Measurements from ENCODE around the gene SVIL. TPM values are rescaled to one million over a fixed set of nuclear protein-coding genes. Genes with fewer than 3 reads are reported as not detected.
"Not testable (repeated sequence)": the region's sequence is repeated elsewhere in the genome, so short reads cannot be mapped to it uniquely, and the experiment has no call there.

The SVIL gene
- total RNA-seq, 1 donor from 2014 or later = 258 TPM

- H3K4me1 Mint-ChIP-seq (ENCODE audit: unreplicated experiment) = peaks cover 32% of the 10 kb centered on the region
- no peaks in the 10 kb centered on the region for H3K27me3 Mint-ChIP-seq (ENCODE audit: unreplicated experiment)
- DNase-seq (ENCODE audit: extremely low spot score, unreplicated experiment) = no peak
- no peak for TF ChIP-seq CTCF (IDR thresholded peaks at IDR 0.05)
- no peak overlapping the region for H3K4me3 Mint-ChIP-seq (ENCODE audit: unreplicated experiment)
- H3K27ac Mint-ChIP-seq (ENCODE audit: unreplicated experiment) = no peak overlapping the region
- H3K9me3 Mint-ChIP-seq (ENCODE audit: unreplicated experiment) = no peaks in the 10 kb centered on the region
- peaks cover 15% of the 10 kb centered on the region for H3K36me3 Mint-ChIP-seq (ENCODE audit: unreplicated experiment)
These were observed 26.1 kb downstream of the SVIL start for GRCh38 chr10:29608476-29609301.

GRCh38 chr10:29608062-29608461 is 26.7 kb downstream of the SVIL start:
- Mint-ChIP-seq H3K36me3 (ENCODE audit: unreplicated experiment) (peaks cover 15% of the 10 kb centered on the region), H3K27ac (ENCODE audit: unreplicated experiment) (no peak overlapping the region), H3K9me3 (ENCODE audit: unreplicated experiment) (no peaks in the 10 kb centered on the region), H3K4me3 (ENCODE audit: unreplicated experiment) (no peak overlapping the region), H3K4me1 (ENCODE audit: unreplicated experiment) (peaks cover 32% of the 10 kb centered on the region), H3K27me3 (ENCODE audit: unreplicated experiment) (no peaks in the 10 kb centered on the region)
- no peak for TF ChIP-seq CTCF (IDR thresholded peaks at IDR 0.05)
- no peak for DNase-seq (ENCODE audit: extremely low spot score, unreplicated experiment)

- TF ChIP-seq CTCF (IDR thresholded peaks at IDR 0.05) = no peak
- Mint-ChIP-seq H3K27me3 (ENCODE audit: unreplicated experiment) (no peaks in the 10 kb centered on the region), H3K4me1 (ENCODE audit: unreplicated experiment) (peaks cover 30% of the 10 kb centered on the region), H3K4me3 (ENCODE audit: unreplicated experiment) (no peak overlapping the region), H3K9me3 (ENCODE audit: unreplicated experiment) (no peaks in the 10 kb centered on the region), H3K27ac (ENCODE audit: unreplicated experiment) (no peak overlapping the region), H3K36me3 (ENCODE audit: unreplicated experiment) (peaks cover 15% of the 10 kb centered on the region)
- no peak for DNase-seq (ENCODE audit: extremely low spot score, unreplicated experiment)
These were observed 27.2 kb downstream of the SVIL start for GRCh38 chr10:29607576-29607975.

GRCh38 chr10:29606693-29607092 is 28.1 kb downstream of the SVIL start:
- H3K9me3 Mint-ChIP-seq (ENCODE audit: unreplicated experiment); DNase-seq (ENCODE audit: extremely low spot score, unreplicated experiment); H3K27ac Mint-ChIP-seq (ENCODE audit: unreplicated experiment); H3K27me3 Mint-ChIP-seq (ENCODE audit: unreplicated experiment); H3K4me3 Mint-ChIP-seq (ENCODE audit: unreplicated experiment): not testable (repeated sequence)
- peaks cover 22% of the 10 kb centered on the region for H3K4me1 Mint-ChIP-seq (ENCODE audit: unreplicated experiment)
- peaks cover 15% of the 10 kb centered on the region for H3K36me3 Mint-ChIP-seq (ENCODE audit: unreplicated experiment)

GRCh38 chr10:29604291-29604825 is 30.4 kb downstream of the SVIL start:
- DNase-seq (ENCODE audit: extremely low spot score, unreplicated experiment) = no peak
- TF ChIP-seq CTCF (IDR thresholded peaks at IDR 0.05) = no peak
- Mint-ChIP-seq H3K27ac (ENCODE audit: unreplicated experiment) (no peak overlapping the region), H3K36me3 (ENCODE audit: unreplicated experiment) (peaks cover 11% of the 10 kb centered on the region), H3K4me1 (ENCODE audit: unreplicated experiment) (peaks cover 25% of the 10 kb centered on the region), H3K9me3 (ENCODE audit: unreplicated experiment) (no peaks in the 10 kb centered on the region), H3K4me3 (ENCODE audit: unreplicated experiment) (no peak overlapping the region), H3K27me3 (ENCODE audit: unreplicated experiment) (no peaks in the 10 kb centered on the region)
